ENCODE data around the gene STXBP5.
A peak's percentile ranks its signal among the peaks of the same experiment; 100 is the strongest.

The STXBP5 gene

DNA sequence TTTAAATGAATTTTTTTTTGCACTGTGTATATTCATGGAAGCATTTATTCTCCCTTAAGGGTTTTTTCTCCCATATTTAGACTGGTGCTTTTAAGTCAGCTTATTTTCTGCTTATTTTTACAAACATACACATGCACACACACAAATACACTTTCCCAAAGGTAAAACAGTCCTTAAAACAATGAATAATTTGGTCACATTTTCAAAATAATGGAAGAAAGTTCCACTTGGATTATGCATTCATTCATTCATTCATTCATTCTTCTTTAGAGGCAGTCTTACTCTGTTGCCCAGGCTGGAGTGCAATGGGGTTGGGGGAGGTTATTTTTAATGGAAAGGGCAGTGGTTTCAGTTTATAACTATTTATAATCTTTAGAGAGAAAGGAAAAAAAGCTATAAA lies 69.8 kb downstream of the STXBP5 start:
- Histone ChIP-seq H3K9ac (ENCODE audit: low read length) (no peak overlapping the region), H3K27ac (ENCODE audit: low read depth, low read length) (no peak overlapping the region), H3K4me3 (ENCODE audit: low read length) (no peak overlapping the region), H3K36me3 (ENCODE audit: control insufficient read depth, insufficient read depth, low read length) (peaks cover 5% of the 10 kb centered on the region), H3K27me3 (ENCODE audit: control insufficient read depth, insufficient read depth, low read length) (no peaks in the 10 kb centered on the region), H3K4me1 (ENCODE audit: control insufficient read depth, insufficient read depth, low read length) (no peaks in the 10 kb centered on the region)

DNA sequence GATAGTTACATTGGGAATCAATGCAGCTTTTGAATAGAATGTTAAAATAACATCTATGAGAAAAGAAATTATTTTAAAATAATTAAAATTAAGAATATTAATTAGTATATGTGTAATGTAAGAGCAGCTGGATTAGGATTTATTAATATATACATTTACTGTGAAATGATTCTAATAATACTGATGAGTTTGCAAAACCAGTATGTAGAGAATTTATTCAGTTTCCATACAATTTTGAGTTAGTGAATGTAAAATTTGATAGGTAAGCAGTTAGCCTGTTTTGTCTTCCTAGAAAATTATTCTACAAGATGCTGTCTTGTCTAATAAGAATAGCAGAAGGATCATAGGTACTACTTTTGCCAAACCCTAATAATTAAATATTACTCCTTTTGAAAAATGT lies 70.6 kb downstream of the STXBP5 start:
- H3K27me3 ChIP-seq (ENCODE audit: control insufficient read depth, insufficient read depth, low read length), result no peaks in the 10 kb centered on the region
- no peaks in the 10 kb centered on the region for H3K4me1 ChIP-seq (ENCODE audit: control insufficient read depth, insufficient read depth, low read length)
- H3K4me3 ChIP-seq (ENCODE audit: low read length), result no peak overlapping the region
- H3K9ac ChIP-seq (ENCODE audit: low read length), result no peak overlapping the region
- no peak overlapping the region for H3K27ac ChIP-seq (ENCODE audit: low read depth, low read length)
- peaks cover 5% of the 10 kb centered on the region for H3K36me3 ChIP-seq (ENCODE audit: control insufficient read depth, insufficient read depth, low read length)

DNA sequence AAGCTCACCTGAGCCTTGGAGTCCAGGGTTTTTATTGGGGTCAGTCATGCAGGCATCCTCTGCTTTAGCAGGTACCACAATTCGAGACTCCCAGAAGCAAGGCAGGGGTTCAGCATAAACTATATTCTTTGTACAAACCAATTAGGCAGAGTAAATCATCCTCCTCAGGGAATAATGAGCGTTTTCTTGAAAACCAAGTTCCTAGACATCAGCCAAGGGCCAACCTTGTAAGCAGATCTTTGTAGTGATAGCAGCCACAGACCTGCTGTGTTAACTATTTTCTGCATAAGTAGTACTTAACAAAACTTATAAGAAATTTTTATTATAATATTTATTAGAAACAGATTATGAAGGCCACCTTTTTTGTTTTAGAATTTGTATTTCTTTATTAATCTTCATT lies 74.7 kb downstream of the STXBP5 start:
- no peak overlapping the region for H3K9ac ChIP-seq (ENCODE audit: low read length)
- H3K27ac ChIP-seq (ENCODE audit: low read depth, low read length), result no peak overlapping the region
- peaks cover 5% of the 10 kb centered on the region for H3K36me3 ChIP-seq (ENCODE audit: control insufficient read depth, insufficient read depth, low read length)
- H3K4me3 ChIP-seq (ENCODE audit: low read length), result no peak overlapping the region
- no peaks in the 10 kb centered on the region for H3K27me3 ChIP-seq (ENCODE audit: control insufficient read depth, insufficient read depth, low read length)
- peaks cover 6% of the 10 kb centered on the region for H3K4me1 ChIP-seq (ENCODE audit: control insufficient read depth, insufficient read depth, low read length)

DNA sequence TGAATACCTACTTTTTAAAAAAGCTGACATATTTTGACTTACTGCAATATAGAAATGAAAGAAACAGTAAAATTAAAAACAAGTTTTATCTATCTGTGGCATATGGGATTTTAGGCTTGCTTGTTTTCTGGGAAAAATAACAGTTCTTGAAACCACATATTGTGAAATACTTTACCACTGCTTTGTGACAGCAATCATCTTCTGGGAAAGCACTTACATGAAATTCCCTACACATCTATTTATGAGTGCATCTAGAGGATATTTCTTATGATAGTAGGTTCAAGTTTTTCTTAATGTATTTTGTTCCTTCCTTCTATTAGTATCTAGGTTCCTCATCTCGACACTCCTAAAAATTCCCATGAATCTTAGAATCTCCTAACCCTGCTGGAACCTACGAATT lies 75.2 kb downstream of the STXBP5 start:
- H3K27ac ChIP-seq (ENCODE audit: low read depth, low read length), result no peak overlapping the region
- peaks cover 7% of the 10 kb centered on the region for H3K4me1 ChIP-seq (ENCODE audit: control insufficient read depth, insufficient read depth, low read length)
- peaks cover 5% of the 10 kb centered on the region for H3K36me3 ChIP-seq (ENCODE audit: control insufficient read depth, insufficient read depth, low read length)
- no peak overlapping the region for H3K9ac ChIP-seq (ENCODE audit: low read length)
- no peaks in the 10 kb centered on the region for H3K27me3 ChIP-seq (ENCODE audit: control insufficient read depth, insufficient read depth, low read length)
- H3K4me3 ChIP-seq (ENCODE audit: low read length), result no peak overlapping the region

DNA sequence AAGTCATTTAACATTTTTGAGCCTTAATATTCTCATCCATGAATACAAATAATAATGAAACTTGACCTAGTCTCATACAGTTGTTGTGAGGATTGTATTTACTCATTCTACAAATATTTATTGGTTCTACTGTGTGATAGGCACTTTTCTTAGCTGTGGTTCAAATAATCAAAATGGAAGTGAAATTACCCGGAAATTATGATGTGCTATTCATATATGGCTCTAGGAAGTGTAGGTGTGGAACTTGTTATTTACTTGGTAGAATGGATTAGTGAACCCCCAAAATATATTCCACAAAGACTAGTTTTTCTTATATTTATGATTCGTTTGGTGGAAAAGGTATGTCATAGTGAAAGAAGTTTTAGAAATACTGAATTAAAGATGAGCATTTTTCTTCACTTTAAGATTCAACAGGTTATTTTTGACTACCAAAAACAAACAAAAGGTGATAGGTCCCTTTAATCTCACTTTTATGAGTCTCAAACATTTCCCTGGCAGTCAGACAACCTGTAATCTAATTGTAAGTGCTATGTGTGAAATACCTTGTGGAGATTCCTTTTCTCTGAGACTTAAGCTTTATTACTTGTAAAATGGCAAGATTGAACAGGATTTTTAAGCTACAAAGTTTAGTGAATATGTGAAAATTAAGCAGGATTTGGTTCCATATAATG lies 77.8 kb downstream of the STXBP5 start:
- Histone ChIP-seq H3K4me3 (ENCODE audit: low read length) (no peak overlapping the region), H3K4me1 (ENCODE audit: control insufficient read depth, insufficient read depth, low read length) (peaks cover 15% of the 10 kb centered on the region), H3K9ac (ENCODE audit: low read length) (no peak overlapping the region), H3K27me3 (ENCODE audit: control insufficient read depth, insufficient read depth, low read length) (no peaks in the 10 kb centered on the region), H3K36me3 (ENCODE audit: control insufficient read depth, insufficient read depth, low read length) (peaks cover 5% of the 10 kb centered on the region), H3K27ac (ENCODE audit: low read depth, low read length) (no peak overlapping the region)

DNA sequence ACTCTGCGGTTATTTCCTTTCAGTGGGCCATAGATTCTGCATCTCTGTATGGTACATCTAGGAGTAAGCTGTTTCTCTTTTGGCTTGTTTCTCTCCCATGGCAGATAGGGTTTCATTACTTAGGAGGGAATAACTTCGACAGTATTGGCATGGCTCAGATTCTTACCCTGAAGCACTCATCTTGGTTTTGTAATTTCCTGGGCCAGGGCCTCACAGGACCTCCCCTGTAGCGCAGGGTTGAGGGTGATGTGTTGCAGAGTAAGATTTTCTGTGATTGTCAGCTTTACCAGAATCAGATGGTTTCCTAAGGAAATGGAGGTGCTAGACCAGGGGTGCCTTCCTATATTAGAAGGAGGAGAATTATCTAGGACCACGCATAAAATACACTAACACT lies 78.3 kb downstream of the STXBP5 start:
- Histone ChIP-seq H3K27me3 (ENCODE audit: control insufficient read depth, insufficient read depth, low read length) (no peaks in the 10 kb centered on the region), H3K9ac (ENCODE audit: low read length) (no peak overlapping the region), H3K4me3 (ENCODE audit: low read length) (no peak overlapping the region), H3K36me3 (ENCODE audit: control insufficient read depth, insufficient read depth, low read length) (peaks cover 5% of the 10 kb centered on the region), H3K4me1 (ENCODE audit: control insufficient read depth, insufficient read depth, low read length) (peaks cover 15% of the 10 kb centered on the region), H3K27ac (ENCODE audit: low read depth, low read length) (no peak overlapping the region)

DNA sequence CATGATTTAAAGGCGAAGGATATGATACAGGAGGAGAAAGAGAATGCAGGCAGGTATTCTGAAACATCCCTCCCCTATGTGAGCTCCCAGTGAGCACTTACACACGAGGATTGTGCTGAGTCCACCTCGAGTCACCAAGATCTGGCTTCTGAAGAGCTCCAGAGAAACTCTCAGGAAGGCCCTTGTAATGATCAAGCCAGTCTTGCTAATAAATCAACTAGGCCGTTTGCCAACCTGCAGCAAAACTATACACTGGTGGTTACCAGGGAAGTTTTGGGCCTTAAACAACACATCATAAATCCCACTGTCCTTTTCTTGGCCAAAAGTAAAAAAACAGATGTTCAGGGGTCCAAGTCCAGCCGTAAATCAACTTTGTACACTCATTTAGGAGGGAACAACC lies 79.2 kb downstream of the STXBP5 start:
- Histone ChIP-seq H3K36me3 (ENCODE audit: control insufficient read depth, insufficient read depth, low read length) (peaks cover 5% of the 10 kb centered on the region), H3K4me3 (ENCODE audit: low read length) (no peak overlapping the region), H3K4me1 (ENCODE audit: control insufficient read depth, insufficient read depth, low read length) (peaks cover 15% of the 10 kb centered on the region), H3K27me3 (ENCODE audit: control insufficient read depth, insufficient read depth, low read length) (no peaks in the 10 kb centered on the region), H3K27ac (ENCODE audit: low read depth, low read length) (peak overlapping the region; percentile 10), H3K9ac (ENCODE audit: low read length) (no peak overlapping the region)

DNA sequence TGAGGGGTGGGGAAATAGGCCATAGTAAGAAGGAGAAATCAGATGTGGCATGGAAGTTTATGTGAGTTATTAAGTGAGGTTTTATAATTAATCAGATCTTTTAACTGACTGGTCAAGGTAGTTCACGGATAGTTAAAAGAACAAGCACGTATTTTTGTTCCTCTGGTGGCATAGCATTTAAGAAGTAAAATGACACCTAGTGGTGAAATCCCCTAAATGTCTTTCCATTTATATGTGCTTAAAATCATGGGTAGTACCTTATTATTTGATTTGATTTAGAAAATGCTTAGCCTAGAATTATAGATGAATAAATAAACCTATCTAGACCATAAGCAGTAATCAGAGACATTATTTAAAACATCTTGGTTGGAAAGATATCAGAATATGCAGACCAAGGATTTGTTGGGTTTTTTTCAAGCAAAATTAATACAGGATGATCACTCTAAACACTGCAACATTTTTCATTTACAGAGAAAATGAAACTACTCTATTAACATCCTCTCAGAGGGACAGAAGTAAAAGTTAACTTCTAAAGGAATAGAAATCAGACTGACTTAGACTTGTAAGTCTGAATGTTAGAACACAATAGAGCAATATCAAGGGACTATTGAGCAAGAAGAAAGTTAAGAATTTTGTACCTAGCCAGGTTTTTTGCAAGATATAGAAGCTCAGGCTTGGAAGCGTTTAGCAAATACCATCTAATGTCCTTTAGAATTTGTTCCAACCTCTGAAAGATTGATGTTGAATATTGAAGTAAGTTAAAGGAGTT lies 81.1 kb downstream of the STXBP5 start:
- Histone ChIP-seq H3K27me3 (ENCODE audit: control insufficient read depth, insufficient read depth, low read length) (no peaks in the 10 kb centered on the region), H3K36me3 (ENCODE audit: control insufficient read depth, insufficient read depth, low read length) (no peaks in the 10 kb centered on the region), H3K9ac (ENCODE audit: low read length) (no peak overlapping the region), H3K4me3 (ENCODE audit: low read length) (no peak overlapping the region), H3K27ac (ENCODE audit: low read depth, low read length) (no peak overlapping the region), H3K4me1 (ENCODE audit: control insufficient read depth, insufficient read depth, low read length) (peaks cover 15% of the 10 kb centered on the region)

DNA sequence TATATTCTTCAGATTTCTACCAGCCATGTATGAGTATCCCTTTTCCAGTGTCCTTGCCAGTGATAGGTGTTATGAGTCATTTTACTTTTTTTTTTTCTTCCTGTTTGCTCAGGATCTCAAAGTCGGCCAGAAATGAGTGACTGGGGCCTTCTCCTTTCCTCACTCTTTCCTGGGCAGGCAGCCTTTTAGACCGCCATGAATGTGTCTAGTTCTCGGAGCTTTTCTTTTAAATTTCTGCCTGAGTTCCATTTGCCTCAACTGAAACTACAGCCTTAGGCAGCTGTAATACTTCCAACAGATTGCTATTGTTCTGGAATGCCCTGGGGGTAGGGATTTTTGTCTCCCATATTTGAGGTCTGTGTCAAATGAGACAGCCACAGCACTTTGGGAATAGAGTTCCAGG lies 83.7 kb downstream of the STXBP5 start:
- no peaks in the 10 kb centered on the region for H3K36me3 ChIP-seq (ENCODE audit: control insufficient read depth, insufficient read depth, low read length)
- H3K9ac ChIP-seq (ENCODE audit: low read length), result no peak overlapping the region
- no peak overlapping the region for H3K27ac ChIP-seq (ENCODE audit: low read depth, low read length)
- H3K4me1 ChIP-seq (ENCODE audit: control insufficient read depth, insufficient read depth, low read length), result peaks cover 15% of the 10 kb centered on the region
- no peak overlapping the region for H3K4me3 ChIP-seq (ENCODE audit: low read length)
- no peaks in the 10 kb centered on the region for H3K27me3 ChIP-seq (ENCODE audit: control insufficient read depth, insufficient read depth, low read length)

DNA sequence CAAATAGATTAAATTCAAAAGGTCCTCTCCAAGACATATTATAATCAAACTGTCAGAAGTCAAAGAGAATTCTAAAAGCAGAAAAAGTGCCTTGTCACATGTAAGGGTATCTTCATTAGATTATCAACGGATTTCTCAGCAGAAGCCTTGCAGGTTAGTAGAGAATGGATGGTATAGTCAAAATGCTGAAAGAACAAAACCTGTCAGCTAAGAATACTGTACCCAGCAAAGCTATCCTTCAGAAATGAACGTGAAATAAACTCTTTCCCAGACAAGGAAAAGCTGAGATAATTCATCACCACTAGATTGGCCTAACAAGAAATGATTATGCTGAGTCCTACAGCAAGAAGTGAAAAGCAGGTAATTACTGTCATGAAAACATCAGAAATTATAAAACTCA lies 92.9 kb downstream of the STXBP5 start:
- Histone ChIP-seq H3K36me3 (ENCODE audit: control insufficient read depth, insufficient read depth, low read length) (peaks cover 7% of the 10 kb centered on the region), H3K4me3 (ENCODE audit: low read length) (no peak overlapping the region), H3K4me1 (ENCODE audit: control insufficient read depth, insufficient read depth, low read length) (no peaks in the 10 kb centered on the region), H3K9ac (ENCODE audit: low read length) (no peak overlapping the region), H3K27ac (ENCODE audit: low read depth, low read length) (no peak overlapping the region), H3K27me3 (ENCODE audit: control insufficient read depth, insufficient read depth, low read length) (no peaks in the 10 kb centered on the region)

DNA sequence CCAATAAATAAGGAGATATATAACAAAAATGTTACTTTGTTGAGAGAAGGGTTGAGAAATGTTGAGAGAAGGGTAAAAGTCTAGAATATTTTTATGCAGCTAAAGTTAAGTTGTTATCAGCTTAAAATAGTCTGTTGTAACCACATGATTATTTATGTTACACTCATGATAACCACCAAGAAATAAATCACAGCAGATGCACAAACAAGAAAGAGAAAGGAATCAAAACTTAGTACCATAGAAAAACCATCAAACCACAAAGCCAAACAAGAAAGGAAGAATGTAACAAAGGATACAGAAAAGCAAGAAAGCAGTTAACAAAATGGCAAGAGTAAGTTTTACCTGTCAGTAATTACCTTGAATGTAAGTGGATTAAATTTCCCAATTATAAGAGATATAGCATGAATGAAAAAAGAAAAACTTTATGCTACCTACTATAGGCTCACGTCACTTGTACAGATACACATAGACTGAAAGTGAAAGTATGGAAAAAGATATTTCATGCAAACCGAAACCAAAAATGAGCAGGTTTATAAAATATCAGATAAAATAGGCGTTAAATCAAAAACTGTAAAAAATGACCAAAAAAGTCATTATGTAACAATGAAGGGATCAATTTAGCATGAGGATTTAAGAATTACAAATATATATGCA lies 93.6 kb downstream of the STXBP5 start:
- no peak overlapping the region for H3K9ac ChIP-seq (ENCODE audit: low read length)
- H3K36me3 ChIP-seq (ENCODE audit: control insufficient read depth, insufficient read depth, low read length), result peaks cover 7% of the 10 kb centered on the region
- no peak overlapping the region for H3K27ac ChIP-seq (ENCODE audit: low read depth, low read length)
- H3K27me3 ChIP-seq (ENCODE audit: control insufficient read depth, insufficient read depth, low read length), result no peaks in the 10 kb centered on the region
- no peak overlapping the region for H3K4me3 ChIP-seq (ENCODE audit: low read length)
- no peaks in the 10 kb centered on the region for H3K4me1 ChIP-seq (ENCODE audit: control insufficient read depth, insufficient read depth, low read length)

DNA sequence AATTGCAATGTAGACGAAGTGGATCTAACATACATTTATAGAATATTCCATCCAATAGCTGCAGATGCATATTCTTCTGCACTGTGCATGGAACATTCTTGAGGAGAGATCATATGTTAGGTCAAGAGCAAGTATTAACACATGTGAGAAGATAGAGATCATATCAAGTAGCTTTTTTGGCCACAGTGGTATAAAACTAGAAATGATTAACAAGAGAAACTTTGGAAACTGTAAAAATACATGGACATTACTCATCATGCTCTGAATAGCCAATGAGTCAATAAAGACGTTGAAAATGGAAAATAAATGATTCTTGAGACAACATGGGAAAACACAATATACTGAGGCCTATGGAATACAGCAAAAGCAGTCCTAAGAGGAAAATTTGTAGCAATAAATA lies 94.2 kb downstream of the STXBP5 start:
- Histone ChIP-seq H3K9ac (ENCODE audit: low read length) (no peak overlapping the region), H3K27ac (ENCODE audit: low read depth, low read length) (no peak overlapping the region), H3K4me3 (ENCODE audit: low read length) (no peak overlapping the region), H3K27me3 (ENCODE audit: control insufficient read depth, insufficient read depth, low read length) (no peaks in the 10 kb centered on the region), H3K36me3 (ENCODE audit: control insufficient read depth, insufficient read depth, low read length) (peaks cover 7% of the 10 kb centered on the region), H3K4me1 (ENCODE audit: control insufficient read depth, insufficient read depth, low read length) (no peaks in the 10 kb centered on the region)

All from rectal smooth muscle tissue (tissue), 1 donor.